ENCODE results near the gene TMEM127.

DNA sequence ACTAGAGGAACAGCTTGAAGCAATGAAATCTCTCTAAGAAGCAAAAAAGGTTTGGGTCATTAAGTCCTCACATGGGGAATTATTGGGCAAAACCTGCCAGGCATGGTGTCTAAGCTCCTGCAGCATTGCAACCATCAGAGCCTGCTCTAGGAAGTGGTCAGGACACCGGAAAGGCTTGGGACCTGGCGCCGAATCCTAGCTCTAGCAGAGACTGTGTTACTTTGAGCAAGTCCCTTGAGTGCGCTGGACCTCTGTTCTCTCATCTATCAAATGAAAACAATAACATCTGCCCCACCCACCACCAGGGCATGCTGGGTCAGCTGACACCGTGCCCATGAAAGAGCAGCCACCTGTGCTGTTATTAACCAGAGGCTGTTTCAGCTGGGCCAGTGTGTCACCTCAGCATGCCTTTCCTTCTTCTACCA is 6.3 kb downstream of the TMEM127 start:
- TF ChIP-seq POLR2A (IDR thresholded peaks at IDR 0.05): no peak
- TF ChIP-seq, protein P1, sequence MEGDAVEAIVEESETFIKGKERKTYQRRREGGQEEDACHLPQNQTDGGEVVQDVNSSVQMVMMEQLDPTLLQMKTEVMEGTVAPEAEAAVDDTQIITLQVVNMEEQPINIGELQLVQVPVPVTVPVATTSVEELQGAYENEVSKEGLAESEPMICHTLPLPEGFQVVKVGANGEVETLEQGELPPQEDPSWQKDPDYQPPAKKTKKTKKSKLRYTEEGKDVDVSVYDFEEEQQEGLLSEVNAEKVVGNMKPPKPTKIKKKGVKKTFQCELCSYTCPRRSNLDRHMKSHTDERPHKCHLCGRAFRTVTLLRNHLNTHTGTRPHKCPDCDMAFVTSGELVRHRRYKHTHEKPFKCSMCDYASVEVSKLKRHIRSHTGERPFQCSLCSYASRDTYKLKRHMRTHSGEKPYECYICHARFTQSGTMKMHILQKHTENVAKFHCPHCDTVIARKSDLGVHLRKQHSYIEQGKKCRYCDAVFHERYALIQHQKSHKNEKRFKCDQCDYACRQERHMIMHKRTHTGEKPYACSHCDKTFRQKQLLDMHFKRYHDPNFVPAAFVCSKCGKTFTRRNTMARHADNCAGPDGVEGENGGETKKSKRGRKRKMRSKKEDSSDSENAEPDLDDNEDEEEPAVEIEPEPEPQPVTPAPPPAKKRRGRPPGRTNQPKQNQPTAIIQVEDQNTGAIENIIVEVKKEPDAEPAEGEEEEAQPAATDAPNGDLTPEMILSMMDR (IDR thresholded peaks at IDR 0.05): no peak
